NT2/D1 (cell line): ENCODE results near the gene TEX11.

ENCODE experiments used
- SUZ12 ChIP-seq: IDR thresholded peaks from 2 replicates; pipeline ENCODE4 v1.6.1; 2011; ENCODE audit not compliant: insufficient read length, insufficient read depth; ENCODE audit errors: extremely low read depth
- YY1 ChIP-seq: IDR thresholded peaks from 2 replicates; pipeline ENCODE4 v1.6.1; 2011; ENCODE audit not compliant: insufficient read length, insufficient read depth
- ZNF274 ChIP-seq: IDR thresholded peaks from 2 replicates; pipeline ENCODE4 v1.6.1; 2011; ENCODE audit warnings: mild to moderate bottlenecking, low read depth, low read length

GRCh38 chrX:70592091-70592490, 316.4 kb downstream of the TEX11 start:
- TF ChIP-seq ZNF274 (no peak), YY1 (no peak), SUZ12 (no peak)
